Loucy (cell line): ENCODE data around the gene CLPSL2.

Experiments
- H2AFZ ChIP-seq: fragments of 200-600 bp; sonication (generic); 2 replicates; pipeline ENCODE4 v1.6.0; 2016; ENCODE audit warnings: antibody characterized with exemption, mild to moderate bottlenecking, low read length, moderate library complexity
- H3F3A ChIP-seq: fragments of 200-600 bp; 2 replicates; pipeline ENCODE4 v1.6.0; 2016; ENCODE audit warnings: antibody characterized with exemption, low read depth, mild to moderate bottlenecking
- H3K27me3 ChIP-seq: fragments of 200-600 bp; sonication (generic); 2 replicates; pipeline ENCODE4 v1.6.1; 2014; ENCODE audit warnings: low read length, mild to moderate bottlenecking; ENCODE audit not compliant: insufficient read depth, poor library complexity, severe bottlenecking
- H3K36me3 ChIP-seq: fragments of 200-600 bp; sonication (generic); 2 replicates; pipeline ENCODE4 v1.6.1; 2016; ENCODE audit warnings: low read length; ENCODE audit not compliant: insufficient read depth
- H3K4me1 ChIP-seq: fragments of 200-600 bp; sonication (generic); 2 replicates; pipeline ENCODE4 v1.5.1; 2014; ENCODE audit warnings: low read length, mild to moderate bottlenecking; ENCODE audit not compliant: insufficient read depth, poor library complexity, severe bottlenecking
- H3K4me2 ChIP-seq: fragments of 200-600 bp; sonication (generic); 2 replicates; pipeline ENCODE4 v1.6.0; 2014; ENCODE audit warnings: antibody characterized with exemption, low read length, low read depth, mild to moderate bottlenecking; ENCODE audit not compliant: poor library complexity, severe bottlenecking
- H3K4me3 ChIP-seq: fragments of 200-600 bp; sonication (generic); 2 replicates; pipeline ENCODE4 v1.5.1; 2014; ENCODE audit warnings: low read length, mild to moderate bottlenecking, mixed read lengths; ENCODE audit not compliant: poor library complexity, severe bottlenecking
- H3K79me2 ChIP-seq: fragments of 200-600 bp; sonication (generic); 2 replicates; pipeline ENCODE4 v1.6.1; 2014; ENCODE audit warnings: low read length; ENCODE audit not compliant: insufficient read depth
- H3K9ac ChIP-seq: fragments of 200-600 bp; sonication (generic); 2 replicates; pipeline ENCODE4 v1.6.0; 2014; ENCODE audit warnings: mild to moderate bottlenecking, low read depth, low read length, moderate library complexity; ENCODE audit not compliant: poor library complexity, severe bottlenecking
- H3K9me2 ChIP-seq: fragments of 200-600 bp; sonication (generic); replicated peaks from 2 replicates; pipeline ENCODE4 v1.6.1; 2016; ENCODE audit warnings: low read depth, low read length, mixed read lengths
- H3K9me3 ChIP-seq: fragments of 200-600 bp; sonication (generic); 2 replicates; pipeline ENCODE4 v1.6.1; 2014; ENCODE audit warnings: mild to moderate bottlenecking, antibody characterized with exemption, low read length, low read depth; ENCODE audit not compliant: insufficient read depth
- H4K20me1 ChIP-seq: fragments of 200-600 bp; sonication (generic); 2 replicates; pipeline ENCODE4 v1.6.0; 2014; ENCODE audit warnings: antibody characterized with exemption, low read length, mild to moderate bottlenecking; ENCODE audit not compliant: insufficient read depth, poor library complexity, severe bottlenecking
- CTCF ChIP-seq: fragments of 200-600 bp; sonication (generic); conservative IDR thresholded peaks from 2 replicates; pipeline ENCODE4 v1.5.1; 2014; ENCODE audit warnings: mild to moderate bottlenecking, antibody characterized with exemption, low read length
- EZH2phosphoT487 ChIP-seq: fragments of 200-600 bp; IDR thresholded peaks from 2 replicates; pipeline ENCODE4 v1.6.1; 2018; ENCODE audit warnings: antibody characterized with exemption, mild to moderate bottlenecking, moderate library complexity, borderline replicate concordance

Gene CLPSL2

GRCh38 chr6:35737413-35738211 is 38.8 kb upstream of the CLPSL2 start:
- Histone ChIP-seq H3K4me3 (no peak overlapping the region), H3K4me1 (peaks cover 22% of the 10 kb centered on the region), H3K4me2 (no peak overlapping the region), H3K9ac (no peak overlapping the region), H3K9me2 (no peaks in the 10 kb centered on the region), H3K27me3 (no peaks in the 10 kb centered on the region), H4K20me1 (no peaks in the 10 kb centered on the region), H3F3A (no peaks in the 10 kb centered on the region), H2AFZ (peak overlapping the region; percentile 69), H3K79me2 (0 out of 2 replicates have a peak, but pooled peaks cover 4% of the 10 kb centered on the region), H3K9me3 (no peaks in the 10 kb centered on the region), H3K36me3 (no peaks in the 10 kb centered on the region)
- peak; percentile 88 for TF ChIP-seq CTCF
- TF ChIP-seq EZH2phosphoT487: no peak

- TF ChIP-seq CTCF (no peak), EZH2phosphoT487 (no peak)
- Histone ChIP-seq H4K20me1 (no peaks in the 10 kb centered on the region), H3K4me3 (no peak overlapping the region), H3K9me2 (no peaks in the 10 kb centered on the region), H3K79me2 (no peaks in the 10 kb centered on the region), H3K4me1 (peaks cover 8% of the 10 kb centered on the region), H3K27me3 (no peaks in the 10 kb centered on the region), H3K36me3 (no peaks in the 10 kb centered on the region), H3K9ac (no peak overlapping the region), H3K9me3 (no peaks in the 10 kb centered on the region), H3F3A (no peaks in the 10 kb centered on the region), H2AFZ (no peak overlapping the region), H3K4me2 (no peak overlapping the region)
These were observed 36.5 kb upstream of the CLPSL2 start for GRCh38 chr6:35739645-35740524.

- H3K4me2 ChIP-seq: no peak overlapping the region
- H3K9me3 ChIP-seq: no peaks in the 10 kb centered on the region
- no peaks in the 10 kb centered on the region for H3K79me2 ChIP-seq
These were observed 33.6 kb upstream of the CLPSL2 start for GRCh38 chr6:35742842-35743241.

More at GRCh38 chr6:35742842-35743241, 33.6 kb upstream of the CLPSL2 start:
- no peaks in the 10 kb centered on the region for H3K9me2 ChIP-seq
- H3F3A ChIP-seq: no peaks in the 10 kb centered on the region
- no peaks in the 10 kb centered on the region for H3K27me3 ChIP-seq
- no peak overlapping the region for H2AFZ ChIP-seq
- no peaks in the 10 kb centered on the region for H3K4me1 ChIP-seq
- no peak overlapping the region for H3K4me3 ChIP-seq
- H3K9ac ChIP-seq: no peak overlapping the region
- H3K36me3 ChIP-seq: no peaks in the 10 kb centered on the region
- H4K20me1 ChIP-seq: no peaks in the 10 kb centered on the region
- no peak for TF ChIP-seq EZH2phosphoT487
